Measurements from ENCODE around the gene DOCK2. TPM values are rescaled to one million over a fixed set of nuclear protein-coding genes. Genes with fewer than 3 reads are reported as not detected.

DOCK2 gene
- total and polyA plus RNA-seq, 2 donors (not counting 1 experiment from before 2014, with no cell fraction given), result 112 to 330 TPM

DNA sequence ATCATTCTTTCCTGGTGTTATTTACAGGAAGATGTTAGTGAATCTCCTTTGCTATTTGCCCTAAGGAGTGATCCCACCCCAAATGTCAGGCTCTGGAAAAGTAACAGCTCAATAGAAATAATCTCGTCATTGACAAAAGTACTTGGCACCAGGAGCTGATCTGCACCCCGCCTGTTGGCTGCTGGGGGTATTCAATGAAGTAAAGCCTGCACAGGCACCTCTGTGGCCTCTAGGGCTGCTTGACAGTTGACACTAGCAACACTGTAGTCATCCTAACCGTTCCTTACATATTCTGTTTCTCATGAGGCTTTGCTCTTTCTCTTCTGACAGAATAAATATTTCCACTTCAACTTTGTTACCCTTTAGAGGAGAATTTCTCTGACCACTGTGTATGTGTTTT is 103.4 kb downstream of the DOCK2 start:
- Histone ChIP-seq H3K9ac (ENCODE audit: low read length) (no peak overlapping the region), H3K4me3 (ENCODE audit: control extremely low read depth in 1 of 5, extremely low read depth in 1 of 5, insufficient read depth in 1 of 5, low read depth in 2 of 5, low read length in 4 of 5) (no peak overlapping the region), H2AFZ (ENCODE audit: insufficient read depth, low read depth, low read length, poor library complexity, severe bottlenecking) (no peak overlapping the region), H3K27ac (ENCODE audit: low read length in 2 of 2) (no peak overlapping the region), H3K36me3 (replicated peaks in 1 of 2; ENCODE audit: control extremely low read depth in 1 of 2, control insufficient read depth in 1 of 2, extremely low read depth in 1 of 2, insufficient read depth in 2 of 2, low read length in 1 of 2) (peaks cover 29 to 87% of the 10 kb centered on the region in 2 experiments), H3K9me3 (ENCODE audit: control extremely low read depth in 1 of 3, control insufficient read depth in 2 of 3, insufficient read depth in 1 of 3, low read length in 2 of 3) (no peaks in the 10 kb centered on the region), H4K20me1 (ENCODE audit: control insufficient read depth, insufficient read depth, low read length, poor library complexity, severe bottlenecking) (peaks cover 38% of the 10 kb centered on the region), H3K79me2 (ENCODE audit: control insufficient read depth, insufficient read depth, low read length) (peaks cover 36% of the 10 kb centered on the region), H3K4me2 (replicated peaks; ENCODE audit: low read depth, low read length, poor library complexity, severe bottlenecking) (no peak overlapping the region), H3K27me3 (replicated peaks in 1 of 4; ENCODE audit: control extremely low read depth in 1 of 4, control insufficient read depth in 3 of 4, insufficient read depth in 4 of 4, low read length in 3 of 4) (no peaks in the 10 kb centered on the region), H3K4me1 (ENCODE audit: control insufficient read depth in 2 of 2, insufficient read depth in 2 of 2, low read length in 2 of 2) (no peaks in the 10 kb centered on the region)
- ATAC-seq (ENCODE audit: low read depth) (no peak), DNase-seq (no peak)
- no peaks in the 10 kb centered on the region for H3K27me3 Mint-ChIP-seq
- intact Hi-C loops (cut with micrococcal nuclease), result no loop called here
- ChIA-PET POLR2A (no interaction called here), CTCF (no interaction called here)
- WGBS (ENCODE audit: insufficient coverage), result 100% methylated on average over 2 of the region's 3 CpGs
- TF ChIP-seq, protein P1, sequence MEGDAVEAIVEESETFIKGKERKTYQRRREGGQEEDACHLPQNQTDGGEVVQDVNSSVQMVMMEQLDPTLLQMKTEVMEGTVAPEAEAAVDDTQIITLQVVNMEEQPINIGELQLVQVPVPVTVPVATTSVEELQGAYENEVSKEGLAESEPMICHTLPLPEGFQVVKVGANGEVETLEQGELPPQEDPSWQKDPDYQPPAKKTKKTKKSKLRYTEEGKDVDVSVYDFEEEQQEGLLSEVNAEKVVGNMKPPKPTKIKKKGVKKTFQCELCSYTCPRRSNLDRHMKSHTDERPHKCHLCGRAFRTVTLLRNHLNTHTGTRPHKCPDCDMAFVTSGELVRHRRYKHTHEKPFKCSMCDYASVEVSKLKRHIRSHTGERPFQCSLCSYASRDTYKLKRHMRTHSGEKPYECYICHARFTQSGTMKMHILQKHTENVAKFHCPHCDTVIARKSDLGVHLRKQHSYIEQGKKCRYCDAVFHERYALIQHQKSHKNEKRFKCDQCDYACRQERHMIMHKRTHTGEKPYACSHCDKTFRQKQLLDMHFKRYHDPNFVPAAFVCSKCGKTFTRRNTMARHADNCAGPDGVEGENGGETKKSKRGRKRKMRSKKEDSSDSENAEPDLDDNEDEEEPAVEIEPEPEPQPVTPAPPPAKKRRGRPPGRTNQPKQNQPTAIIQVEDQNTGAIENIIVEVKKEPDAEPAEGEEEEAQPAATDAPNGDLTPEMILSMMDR (IDR thresholded peaks at IDR 0.05), result no peak
- TF ChIP-seq EZH2 (IDR thresholded peaks at IDR 0.05; ENCODE audit: borderline replicate concordance, insufficient read depth, low read depth, low read length, poor library complexity, severe bottlenecking), result no peak
- H3K4me3 Mint-ChIP-seq, result no peak overlapping the region
- H3K27ac Mint-ChIP-seq, result no peak overlapping the region
- H3K4me1 Mint-ChIP-seq, result no peaks in the 10 kb centered on the region
- no peaks in the 10 kb centered on the region for H3K9me3 Mint-ChIP-seq (ENCODE audit: insufficient read depth)

DNA sequence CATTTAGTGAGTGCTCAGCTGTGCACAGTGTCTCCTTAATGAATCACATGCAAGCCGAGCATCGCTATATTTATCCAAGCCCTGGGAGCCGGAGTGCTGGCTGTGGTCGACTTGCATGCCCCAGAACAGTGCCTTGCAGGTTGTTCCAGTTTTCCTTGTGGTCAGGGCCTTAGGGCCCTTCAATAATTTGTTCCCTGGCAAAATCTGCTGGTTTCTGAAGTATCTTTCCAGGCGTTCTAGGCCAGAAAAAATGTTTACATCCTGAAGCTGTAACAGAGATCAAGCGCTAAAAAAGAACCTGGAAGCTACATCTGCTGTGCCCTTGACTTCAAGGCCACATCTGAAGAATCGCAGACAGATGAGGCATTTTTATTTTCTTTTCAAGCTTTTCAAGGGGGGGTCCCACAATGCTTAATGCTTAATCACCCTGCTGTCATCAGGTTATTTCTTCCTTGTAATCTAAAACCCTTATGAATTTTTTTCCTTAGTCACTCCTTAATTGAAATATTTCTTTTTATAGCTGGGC is 105.8 kb downstream of the DOCK2 start:
- H3K36me3 ChIP-seq (replicated peaks in 1 of 2; ENCODE audit: control extremely low read depth in 1 of 2, control insufficient read depth in 1 of 2, extremely low read depth in 1 of 2, insufficient read depth in 2 of 2, low read length in 1 of 2), result peaks cover 18 to 89% of the 10 kb centered on the region in 2 experiments
- no peak overlapping the region for H3K4me2 ChIP-seq (replicated peaks; ENCODE audit: low read depth, low read length, poor library complexity, severe bottlenecking)
- POLR2A ChIA-PET, result no interaction called here
- no peak overlapping the region for H3K9ac ChIP-seq (ENCODE audit: low read length)
- no peak for TF ChIP-seq EZH2 (IDR thresholded peaks at IDR 0.05; ENCODE audit: borderline replicate concordance, insufficient read depth, low read depth, low read length, poor library complexity, severe bottlenecking)
- TF ChIP-seq, protein P1 (IDR thresholded peaks at IDR 0.05), result no peak
- H3K27ac Mint-ChIP-seq, result no peak overlapping the region
- H3K4me3 ChIP-seq (ENCODE audit: control extremely low read depth in 1 of 5, extremely low read depth in 1 of 5, insufficient read depth in 1 of 5, low read depth in 2 of 5, low read length in 4 of 5), result no peak overlapping the region
- H3K79me2 ChIP-seq (ENCODE audit: control insufficient read depth, insufficient read depth, low read length), result peaks cover 27% of the 10 kb centered on the region
- intact Hi-C loops (cut with micrococcal nuclease), result no loop called here
- 92% methylated on average over 7 of the region's 7 CpGs for WGBS (ENCODE audit: insufficient coverage)
- H3K4me3 Mint-ChIP-seq, result no peak overlapping the region
- no peak overlapping the region for H3K27ac ChIP-seq (ENCODE audit: low read length in 2 of 2)
- no peaks in the 10 kb centered on the region for H3K9me3 Mint-ChIP-seq (ENCODE audit: insufficient read depth)
- H3K27me3 Mint-ChIP-seq, result no peaks in the 10 kb centered on the region
- no peaks in the 10 kb centered on the region for H3K4me1 ChIP-seq (ENCODE audit: control insufficient read depth in 2 of 2, insufficient read depth in 2 of 2, low read length in 2 of 2)
- no peaks in the 10 kb centered on the region for H3K27me3 ChIP-seq (replicated peaks in 1 of 4; ENCODE audit: control extremely low read depth in 1 of 4, control insufficient read depth in 3 of 4, insufficient read depth in 4 of 4, low read length in 3 of 4)
- DNase-seq, result no peak
- no peaks in the 10 kb centered on the region for H3K4me1 Mint-ChIP-seq
- no peak for ATAC-seq (ENCODE audit: low read depth)
- CTCF ChIA-PET, result no interaction called here
- H4K20me1 ChIP-seq (ENCODE audit: control insufficient read depth, insufficient read depth, low read length, poor library complexity, severe bottlenecking), result peaks cover 33% of the 10 kb centered on the region
- no peak overlapping the region for H2AFZ ChIP-seq (ENCODE audit: insufficient read depth, low read depth, low read length, poor library complexity, severe bottlenecking)
- H3K9me3 ChIP-seq (ENCODE audit: control extremely low read depth in 1 of 3, control insufficient read depth in 2 of 3, insufficient read depth in 1 of 3, low read length in 2 of 3), result no peaks in the 10 kb centered on the region
